ENCODE data around the gene SETD5. TPM values are rescaled to one million over a fixed set of nuclear protein-coding genes. Genes with fewer than 3 reads are reported as not detected.

SETD5 gene
- total RNA-seq, 1 donor from 2014 or later: 198 TPM

DNA sequence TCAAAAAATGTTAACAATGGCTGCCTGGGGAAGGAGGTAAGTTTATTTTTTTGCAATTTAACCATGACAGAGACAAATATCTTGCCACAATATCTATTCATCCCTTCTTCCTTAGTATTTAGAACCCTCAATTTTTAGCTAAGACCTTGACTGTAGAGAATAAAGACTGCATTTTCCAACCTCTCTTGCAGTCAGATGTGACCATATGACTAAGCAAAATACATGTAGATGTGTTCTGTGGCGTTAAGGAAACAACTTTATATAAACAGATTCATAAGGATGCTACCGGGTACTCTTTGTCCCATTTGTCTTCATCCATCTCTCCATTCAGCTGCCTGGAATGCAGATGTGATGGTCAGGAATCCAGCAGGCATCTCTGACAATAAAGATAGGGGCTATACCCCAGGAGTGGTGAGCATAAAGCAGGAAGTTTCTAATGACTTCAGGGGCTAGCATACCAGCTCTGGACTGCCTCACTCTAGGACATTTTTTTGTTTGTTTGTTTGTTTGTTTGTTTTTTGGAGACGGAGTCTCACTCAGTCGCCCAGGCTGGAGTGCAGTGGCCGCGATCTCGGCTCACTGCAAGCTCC is 115.1 kb downstream of the SETD5 start:
- Histone ChIP-seq H4K20me1 (ENCODE audit: low read depth) (no peaks in the 10 kb centered on the region), H3K36me3 (no peaks in the 10 kb centered on the region), H3K9ac (no peak overlapping the region), H3K4me1 (no peaks in the 10 kb centered on the region), H3K27ac (no peak overlapping the region), H3K79me2 (ENCODE audit: low read depth) (no peaks in the 10 kb centered on the region), H3K4me2 (no peak overlapping the region), H3F3A (ENCODE audit: low read depth) (no peaks in the 10 kb centered on the region), H3K9me3 (ENCODE audit: low read depth) (no peaks in the 10 kb centered on the region), H3K4me3 (no peak overlapping the region), H3K27me3 (peaks cover 19% of the 10 kb centered on the region), H2AFZ (replicated peaks) (no peak overlapping the region)
- Mint-ChIP-seq H3K36me3 (no peaks in the 10 kb centered on the region), H3K4me3 (no peak overlapping the region), H3K4me1 (peaks cover 4% of the 10 kb centered on the region), H3K9me3 (no peaks in the 10 kb centered on the region), H3K27ac (no peak overlapping the region), H3K27me3 (ENCODE audit: insufficient read depth, low read depth) (peaks cover 9% of the 10 kb centered on the region)
- no peak for DNase-seq (ENCODE audit: low spot score)
- TF ChIP-seq EZH2 (IDR thresholded peaks at IDR 0.05) (no peak), CTCF (IDR thresholded peaks at IDR 0.05) (no peak), EZH2phosphoT487 (IDR thresholded peaks at IDR 0.05) (no peak)

DNA sequence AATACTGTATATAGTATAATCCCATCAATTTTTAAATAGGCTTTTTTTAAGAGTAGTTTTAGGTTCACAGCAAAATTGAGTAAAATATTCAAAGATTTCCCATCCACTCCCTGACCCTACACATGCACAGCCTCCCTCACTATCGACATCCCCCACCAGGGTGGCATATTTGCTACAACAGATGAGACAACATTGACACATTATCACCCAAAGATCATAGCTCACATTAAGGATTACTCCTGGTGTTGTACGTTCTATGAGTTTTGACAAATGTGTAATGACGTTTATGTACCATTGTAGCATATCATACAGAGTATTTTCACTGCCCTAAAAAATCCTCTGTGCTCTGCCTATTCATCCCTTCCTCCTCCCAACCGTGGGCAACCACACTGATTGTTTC is 116.9 kb downstream of the SETD5 start:
- Histone ChIP-seq H3K4me1 (no peaks in the 10 kb centered on the region), H3K4me3 (no peak overlapping the region), H3K4me2 (no peak overlapping the region), H4K20me1 (ENCODE audit: low read depth) (no peaks in the 10 kb centered on the region), H3K79me2 (ENCODE audit: low read depth) (no peaks in the 10 kb centered on the region), H3K27ac (no peak overlapping the region), H3F3A (ENCODE audit: low read depth) (no peaks in the 10 kb centered on the region), H3K36me3 (no peaks in the 10 kb centered on the region), H2AFZ (replicated peaks) (no peak overlapping the region), H3K9me3 (ENCODE audit: low read depth) (no peaks in the 10 kb centered on the region), H3K9ac (no peak overlapping the region), H3K27me3 (peaks cover 5% of the 10 kb centered on the region)
- no peak for DNase-seq (ENCODE audit: low spot score)
- H3K4me3 Mint-ChIP-seq: no peak overlapping the region
- H3K27ac Mint-ChIP-seq: no peak overlapping the region
- no peak for TF ChIP-seq EZH2phosphoT487 (IDR thresholded peaks at IDR 0.05)
- TF ChIP-seq CTCF (IDR thresholded peaks at IDR 0.05): no peak
- TF ChIP-seq EZH2 (IDR thresholded peaks at IDR 0.05): no peak
- H3K36me3 Mint-ChIP-seq: no peaks in the 10 kb centered on the region
- no peaks in the 10 kb centered on the region for H3K9me3 Mint-ChIP-seq
- peaks cover 3% of the 10 kb centered on the region for H3K27me3 Mint-ChIP-seq (ENCODE audit: insufficient read depth, low read depth)
- peaks cover under 1% of the 10 kb centered on the region for H3K4me1 Mint-ChIP-seq

- H3K9me3 Mint-ChIP-seq: no peaks in the 10 kb centered on the region
- no peaks in the 10 kb centered on the region for H3K36me3 Mint-ChIP-seq
- Histone ChIP-seq H3K4me3 (no peak overlapping the region), H3K27ac (no peak overlapping the region), H3K4me1 (no peaks in the 10 kb centered on the region), H3F3A (ENCODE audit: low read depth) (no peaks in the 10 kb centered on the region), H4K20me1 (ENCODE audit: low read depth) (no peaks in the 10 kb centered on the region), H3K79me2 (ENCODE audit: low read depth) (no peaks in the 10 kb centered on the region), H2AFZ (replicated peaks) (no peak overlapping the region), H3K36me3 (no peaks in the 10 kb centered on the region), H3K9me3 (ENCODE audit: low read depth) (no peaks in the 10 kb centered on the region), H3K4me2 (no peak overlapping the region), H3K9ac (no peak overlapping the region), H3K27me3 (no peaks in the 10 kb centered on the region)
- no peaks in the 10 kb centered on the region for H3K4me1 Mint-ChIP-seq
- DNase-seq (ENCODE audit: low spot score): no peak
- TF ChIP-seq EZH2 (IDR thresholded peaks at IDR 0.05) (no peak), CTCF (IDR thresholded peaks at IDR 0.05) (no peak), EZH2phosphoT487 (IDR thresholded peaks at IDR 0.05) (no peak)
- no peak overlapping the region for H3K27ac Mint-ChIP-seq
- H3K4me3 Mint-ChIP-seq: no peak overlapping the region
- no peaks in the 10 kb centered on the region for H3K27me3 Mint-ChIP-seq (ENCODE audit: insufficient read depth, low read depth)
Measured at GRCh38 chr3:9514956-9515355, 117.5 kb downstream of the SETD5 start.

Measured in neural progenitor cell (in vitro differentiated cells).